ENCODE data around the gene EPHA2. TPM values are rescaled to one million over a fixed set of nuclear protein-coding genes. Genes with fewer than 3 reads are reported as not detected.

Gene EPHA2
- total and polyA plus RNA-seq, 4 donors: 2.4 to 5.0 (median 4.0) TPM

- Histone ChIP-seq H3K36me3 (ENCODE audit: control insufficient read depth, insufficient read depth, low read length) (peaks cover 11% of the 10 kb centered on the region), H3K4me1 (ENCODE audit: control insufficient read depth, insufficient read depth, low read length) (peaks cover 37% of the 10 kb centered on the region), H3K27ac (ENCODE audit: low read depth, low read length) (no peak overlapping the region), H3K9me3 (ENCODE audit: control insufficient read depth, insufficient read depth, low read length) (no peaks in the 10 kb centered on the region), H3K4me3 (ENCODE audit: low read depth, low read length) (no peak overlapping the region), H3K27me3 (ENCODE audit: control insufficient read depth, insufficient read depth, low read length) (no peaks in the 10 kb centered on the region)
- no peak for DNase-seq (ENCODE audit: low read depth in 4 of 6, low spot score in 6 of 6)
- WGBS (ENCODE audit: insufficient coverage): 88% methylated on average over 16 of the region's 18 CpGs
Measured at GRCh38 chr1:16124377-16125087, 31.3 kb downstream of the EPHA2 start.

- no peaks in the 10 kb centered on the region for H3K27me3 ChIP-seq (ENCODE audit: control insufficient read depth, insufficient read depth, low read length)
- no peak overlapping the region for H3K4me3 ChIP-seq (ENCODE audit: low read depth, low read length)
- 76% methylated on average over 5 of the region's 6 CpGs for WGBS (ENCODE audit: insufficient coverage)
- no peak overlapping the region for H3K27ac ChIP-seq (ENCODE audit: low read depth, low read length)
- peaks cover 7% of the 10 kb centered on the region for H3K36me3 ChIP-seq (ENCODE audit: control insufficient read depth, insufficient read depth, low read length)
- peaks cover 38% of the 10 kb centered on the region for H3K4me1 ChIP-seq (ENCODE audit: control insufficient read depth, insufficient read depth, low read length)
- no peak for DNase-seq (ENCODE audit: low read depth in 4 of 6, low spot score in 6 of 6)
- no peaks in the 10 kb centered on the region for H3K9me3 ChIP-seq (ENCODE audit: control insufficient read depth, insufficient read depth, low read length)
Measured at GRCh38 chr1:16122916-16123315, 33.0 kb downstream of the EPHA2 start.

DNA sequence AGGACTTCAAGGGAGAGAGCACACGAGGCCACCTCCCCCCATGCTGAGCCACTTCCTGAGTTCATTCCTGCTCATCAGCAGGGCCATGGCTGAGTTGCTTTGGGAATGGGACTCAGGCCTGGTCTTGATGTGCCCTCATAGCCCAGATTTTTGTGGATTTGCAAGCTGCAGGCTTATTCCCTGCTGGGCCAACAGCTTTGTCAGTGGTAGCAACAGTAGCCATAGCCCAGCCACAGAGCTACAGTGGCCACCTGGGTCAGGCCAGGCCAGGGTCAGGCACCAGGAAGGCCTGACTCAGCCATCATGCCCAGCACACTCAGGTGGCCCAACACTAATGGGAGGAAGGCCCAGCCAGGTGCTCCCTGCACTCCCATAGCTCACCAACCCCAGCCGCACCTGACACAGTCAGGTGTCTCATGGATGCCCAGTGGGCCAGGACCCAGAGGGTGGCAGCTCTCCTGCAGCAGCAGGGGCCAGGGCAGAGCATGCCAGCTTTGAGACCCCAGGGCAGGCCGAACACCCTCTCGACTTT is 33.5 kb downstream of the EPHA2 start:
- 98% methylated on average over 3 of the region's 4 CpGs for WGBS (ENCODE audit: insufficient coverage)
- no peak overlapping the region for H3K27ac ChIP-seq (ENCODE audit: low read depth, low read length)

GRCh38 chr1:16120940-16121410 is 34.9 kb downstream of the EPHA2 start:
- DNase-seq (ENCODE audit: low read depth in 4 of 6, low spot score in 6 of 6): no peak
- Histone ChIP-seq H3K4me3 (ENCODE audit: low read depth, low read length) (no peak overlapping the region), H3K9me3 (ENCODE audit: control insufficient read depth, insufficient read depth, low read length) (no peaks in the 10 kb centered on the region), H3K4me1 (ENCODE audit: control insufficient read depth, insufficient read depth, low read length) (peaks cover 34% of the 10 kb centered on the region), H3K27me3 (ENCODE audit: control insufficient read depth, insufficient read depth, low read length) (no peaks in the 10 kb centered on the region), H3K36me3 (ENCODE audit: control insufficient read depth, insufficient read depth, low read length) (peaks cover 7% of the 10 kb centered on the region), H3K27ac (ENCODE audit: low read depth, low read length) (no peak overlapping the region)
- WGBS (ENCODE audit: insufficient coverage): no CpG with 5 or more reads among the region's 4 CpGs

More for the DNA sequence above, 33.5 kb downstream of the EPHA2 start:
- no peaks in the 10 kb centered on the region for H3K9me3 ChIP-seq (ENCODE audit: control insufficient read depth, insufficient read depth, low read length)
- H3K36me3 ChIP-seq (ENCODE audit: control insufficient read depth, insufficient read depth, low read length): peaks cover 7% of the 10 kb centered on the region
- no peaks in the 10 kb centered on the region for H3K27me3 ChIP-seq (ENCODE audit: control insufficient read depth, insufficient read depth, low read length)
- no peak overlapping the region for H3K4me3 ChIP-seq (ENCODE audit: low read depth, low read length)
- DNase-seq (ENCODE audit: low read depth in 4 of 6, low spot score in 6 of 6): no peak
- H3K4me1 ChIP-seq (ENCODE audit: control insufficient read depth, insufficient read depth, low read length): peaks cover 37% of the 10 kb centered on the region

- no peak for DNase-seq (ENCODE audit: low read depth in 4 of 6, low spot score in 6 of 6)
- Histone ChIP-seq H3K9me3 (ENCODE audit: control insufficient read depth, insufficient read depth, low read length) (no peaks in the 10 kb centered on the region), H3K4me1 (ENCODE audit: control insufficient read depth, insufficient read depth, low read length) (peaks cover 40% of the 10 kb centered on the region), H3K36me3 (ENCODE audit: control insufficient read depth, insufficient read depth, low read length) (peaks cover 7% of the 10 kb centered on the region), H3K27me3 (ENCODE audit: control insufficient read depth, insufficient read depth, low read length) (no peaks in the 10 kb centered on the region), H3K4me3 (ENCODE audit: low read depth, low read length) (no peak overlapping the region), H3K27ac (ENCODE audit: low read depth, low read length) (no peak overlapping the region)
- WGBS (ENCODE audit: insufficient coverage): 90% methylated on average over 1 of the region's 1 CpG
Measured at GRCh38 chr1:16120407-16120806, 35.5 kb downstream of the EPHA2 start.

GRCh38 chr1:16119926-16120325 is 35.9 kb downstream of the EPHA2 start:
- H3K36me3 ChIP-seq (ENCODE audit: control insufficient read depth, insufficient read depth, low read length): peaks cover 7% of the 10 kb centered on the region
- no peak for DNase-seq (ENCODE audit: low read depth in 4 of 6, low spot score in 6 of 6)
- H3K4me1 ChIP-seq (ENCODE audit: control insufficient read depth, insufficient read depth, low read length): peaks cover 45% of the 10 kb centered on the region
- no peak overlapping the region for H3K27ac ChIP-seq (ENCODE audit: low read depth, low read length)
- H3K4me3 ChIP-seq (ENCODE audit: low read depth, low read length): no peak overlapping the region
- 58% methylated on average over 5 of the region's 10 CpGs for WGBS (ENCODE audit: insufficient coverage)
- no peaks in the 10 kb centered on the region for H3K27me3 ChIP-seq (ENCODE audit: control insufficient read depth, insufficient read depth, low read length)
- no peaks in the 10 kb centered on the region for H3K9me3 ChIP-seq (ENCODE audit: control insufficient read depth, insufficient read depth, low read length)

GRCh38 chr1:16119504-16119903 is 36.4 kb downstream of the EPHA2 start:
- H3K27me3 ChIP-seq (ENCODE audit: control insufficient read depth, insufficient read depth, low read length): no peaks in the 10 kb centered on the region
- WGBS (ENCODE audit: insufficient coverage): 86% methylated on average over 4 of the region's 6 CpGs

DNA sequence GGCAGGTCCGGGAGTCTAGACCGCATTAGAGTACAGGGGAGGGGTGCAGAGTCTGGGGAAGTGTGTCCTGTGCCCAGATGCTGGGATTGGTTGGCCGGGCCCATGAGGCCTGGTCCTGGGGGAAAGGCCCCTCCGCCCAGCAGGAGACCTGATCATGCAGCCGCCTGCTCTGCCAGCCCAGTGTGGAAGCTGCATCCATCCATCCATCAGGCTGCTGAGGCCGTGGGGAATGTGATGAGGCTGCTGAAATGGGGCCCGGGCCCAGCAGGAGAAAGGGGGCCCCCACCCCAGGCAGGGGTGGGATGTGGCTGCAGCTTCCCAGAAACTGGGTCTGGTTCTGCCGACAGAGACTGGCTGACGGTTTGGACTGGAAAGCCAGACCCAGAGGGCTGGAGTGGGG is 37.2 kb downstream of the EPHA2 start:
- no peak overlapping the region for H3K4me3 ChIP-seq (ENCODE audit: low read depth, low read length)
- H3K27ac ChIP-seq (ENCODE audit: low read depth, low read length): no peak overlapping the region
- no peaks in the 10 kb centered on the region for H3K27me3 ChIP-seq (ENCODE audit: control insufficient read depth, insufficient read depth, low read length)
- H3K9me3 ChIP-seq (ENCODE audit: control insufficient read depth, insufficient read depth, low read length): no peaks in the 10 kb centered on the region
- peaks cover 2% of the 10 kb centered on the region for H3K36me3 ChIP-seq (ENCODE audit: control insufficient read depth, insufficient read depth, low read length)
- 34% methylated on average over 7 of the region's 9 CpGs for WGBS (ENCODE audit: insufficient coverage)
- H3K4me1 ChIP-seq (ENCODE audit: control insufficient read depth, insufficient read depth, low read length): peaks cover 51% of the 10 kb centered on the region
- DNase-seq (ENCODE audit: low read depth in 4 of 6, low spot score in 6 of 6): no peak

More at GRCh38 chr1:16119504-16119903, 36.4 kb downstream of the EPHA2 start:
- Histone ChIP-seq H3K27ac (ENCODE audit: low read depth, low read length) (no peak overlapping the region), H3K4me3 (ENCODE audit: low read depth, low read length) (no peak overlapping the region), H3K36me3 (ENCODE audit: control insufficient read depth, insufficient read depth, low read length) (peaks cover 3% of the 10 kb centered on the region), H3K4me1 (ENCODE audit: control insufficient read depth, insufficient read depth, low read length) (peaks cover 49% of the 10 kb centered on the region), H3K9me3 (ENCODE audit: control insufficient read depth, insufficient read depth, low read length) (no peaks in the 10 kb centered on the region)
- no peak for DNase-seq (ENCODE audit: low read depth in 4 of 6, low spot score in 6 of 6)

DNA sequence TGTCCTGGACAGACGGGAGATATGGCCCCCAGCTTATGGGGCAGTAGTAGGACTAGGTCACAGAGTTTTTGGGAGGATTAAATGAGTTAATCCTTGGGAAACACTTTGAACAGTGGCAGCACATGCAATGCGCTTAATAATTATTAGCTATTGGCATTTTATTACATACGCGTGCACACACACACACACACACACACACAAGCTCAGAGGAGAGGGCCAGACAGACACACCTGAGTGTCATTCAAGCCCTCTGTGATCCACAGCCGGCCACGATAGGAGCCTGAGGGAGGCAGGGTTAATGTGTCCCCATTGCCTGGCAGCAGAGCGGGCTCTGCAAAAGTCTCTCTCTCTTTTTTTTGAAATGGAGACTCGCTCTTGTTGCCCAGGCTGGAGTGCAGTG is 37.9 kb downstream of the EPHA2 start:
- peaks cover 2% of the 10 kb centered on the region for H3K36me3 ChIP-seq (ENCODE audit: control insufficient read depth, insufficient read depth, low read length)
- DNase-seq (ENCODE audit: low read depth in 4 of 6, low spot score in 6 of 6): no peak
- no peak overlapping the region for H3K27ac ChIP-seq (ENCODE audit: low read depth, low read length)
- H3K4me3 ChIP-seq (ENCODE audit: low read depth, low read length): no peak overlapping the region
- H3K27me3 ChIP-seq (ENCODE audit: control insufficient read depth, insufficient read depth, low read length): no peaks in the 10 kb centered on the region
- WGBS (ENCODE audit: insufficient coverage): 76% methylated on average over 5 of the region's 8 CpGs
- peaks cover 56% of the 10 kb centered on the region for H3K4me1 ChIP-seq (ENCODE audit: control insufficient read depth, insufficient read depth, low read length)
- no peaks in the 10 kb centered on the region for H3K9me3 ChIP-seq (ENCODE audit: control insufficient read depth, insufficient read depth, low read length)

DNA sequence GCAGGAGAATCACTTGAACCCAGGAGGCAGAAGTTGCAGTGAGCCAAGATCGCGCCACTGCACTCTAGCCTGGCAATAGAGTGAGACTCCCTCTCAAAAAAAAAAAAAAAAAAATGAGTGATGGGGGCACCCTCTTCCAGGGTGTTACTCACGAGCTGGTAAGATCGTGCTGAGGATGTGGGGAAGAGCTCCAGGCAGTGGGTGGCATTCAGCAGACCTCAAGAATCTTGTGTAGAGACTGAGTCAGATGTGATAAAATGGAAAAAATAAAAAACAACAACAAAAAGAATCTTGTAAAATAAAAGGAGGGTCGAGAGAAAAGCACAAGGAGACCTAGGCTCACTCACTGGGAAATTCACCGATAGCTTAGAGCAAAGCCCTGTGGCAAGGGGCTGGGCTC is 38.5 kb downstream of the EPHA2 start:
- whole genome bisulfite sequencing (ENCODE audit: insufficient coverage): 79% methylated on average over 2 of the region's 6 CpGs
- no peaks in the 10 kb centered on the region for H3K36me3 ChIP-seq (ENCODE audit: control insufficient read depth, insufficient read depth, low read length)

More for the DNA sequence above, 38.5 kb downstream of the EPHA2 start:
- Histone ChIP-seq H3K27me3 (ENCODE audit: control insufficient read depth, insufficient read depth, low read length) (no peaks in the 10 kb centered on the region), H3K27ac (ENCODE audit: low read depth, low read length) (no peak overlapping the region), H3K4me3 (ENCODE audit: low read depth, low read length) (no peak overlapping the region), H3K9me3 (ENCODE audit: control insufficient read depth, insufficient read depth, low read length) (no peaks in the 10 kb centered on the region), H3K4me1 (ENCODE audit: control insufficient read depth, insufficient read depth, low read length) (peaks cover 56% of the 10 kb centered on the region)
- DNase-seq (ENCODE audit: low read depth in 4 of 6, low spot score in 6 of 6): no peak

Measured in spinal cord (tissue), 10 donors.